ENCODE results near the gene FHL2. TPM values are rescaled to one million over a fixed set of nuclear protein-coding genes. Genes with fewer than 3 reads are reported as not detected.

FHL2 gene
- total and polyA plus RNA-seq, 9 of the 15 experiments (the other 6 are each of a cell fraction or from before 2014, with no cell fraction given) = 7.5 to 33.1 (median 23.9) TPM

- TF ChIP-seq REST (IDR thresholded peaks at IDR 0.05; ENCODE audit: borderline replicate concordance) = 0 out of 2 replicates have a peak, but pooled peaks have one; percentile 7
- TF ChIP-seq REST (CRISPR knock-in tag; IDR thresholded peaks at IDR 0.05; ENCODE audit: low read depth) = no peak
- no peak for TF ChIP-seq MAFF (IDR thresholded peaks at IDR 0.05; ENCODE audit: low read length)
- no peak for TF ChIP-seq NCOA1 (IDR thresholded peaks at IDR 0.05; ENCODE audit: low read depth)
- no peak for TF ChIP-seq PTTG1 (tag; IDR thresholded peaks at IDR 0.05; ENCODE audit: low read depth)
- TF ChIP-seq ZNF408 (CRISPR knock-in tag; IDR thresholded peaks at IDR 0.05; ENCODE audit: low read depth) = no peak
- TF ChIP-seq CEBPG (CRISPR knock-in tag; IDR thresholded peaks at IDR 0.05) = no peak
- TF ChIP-seq CEBPG (tag; conservative IDR thresholded peaks at IDR 0.05 in 1 of 2, IDR thresholded peaks at IDR 0.05 in 1 of 2) = no peak
- TF ChIP-seq ARNT (IDR thresholded peaks at IDR 0.05) = no peak
- no peak for TF ChIP-seq CC2D1A (IDR thresholded peaks at IDR 0.05)
- no peak for TF ChIP-seq CAMTA2 (CRISPR knock-in tag; conservative IDR thresholded peaks at IDR 0.05)
- 0 out of 2 replicates have a peak, but pooled peaks have one; percentile 47 for TF ChIP-seq KDM2B (CRISPR knock-in tag; IDR thresholded peaks at IDR 0.05)
- no peak for TF ChIP-seq GTF3C2 (IDR thresholded peaks at IDR 0.05; ENCODE audit: borderline replicate concordance, extremely low read depth, insufficient read length)
- no peak for TF ChIP-seq ELF1 (tag; IDR thresholded peaks at IDR 0.05)
- no peak for TF ChIP-seq ZNF134 (CRISPR knock-in tag; conservative IDR thresholded peaks at IDR 0.05)
- TF ChIP-seq MTF1 (CRISPR knock-in tag; IDR thresholded peaks at IDR 0.05; ENCODE audit: borderline replicate concordance) = no peak
- TF ChIP-seq NR1H2 (CRISPR knock-in tag; IDR thresholded peaks at IDR 0.05) = no peak; the same call in 1 of the 2 replicates
- TF ChIP-seq HNRNPLL (IDR thresholded peaks at IDR 0.05; ENCODE audit: low read depth, low read length, poor library complexity, severe bottlenecking) = peak; percentile 65
Measured at GRCh38 chr2:105398336-105399206, at the start of gene FHL2 (continued).
